Measurements from ENCODE around the gene CD300E.
A peak's percentile ranks its signal among the peaks of the same experiment; 100 is the strongest.
"Not testable (repeated sequence)": the region's sequence is repeated elsewhere in the genome, so short reads cannot be mapped to it uniquely, and the experiment has no call there.

CD300E gene

DNA sequence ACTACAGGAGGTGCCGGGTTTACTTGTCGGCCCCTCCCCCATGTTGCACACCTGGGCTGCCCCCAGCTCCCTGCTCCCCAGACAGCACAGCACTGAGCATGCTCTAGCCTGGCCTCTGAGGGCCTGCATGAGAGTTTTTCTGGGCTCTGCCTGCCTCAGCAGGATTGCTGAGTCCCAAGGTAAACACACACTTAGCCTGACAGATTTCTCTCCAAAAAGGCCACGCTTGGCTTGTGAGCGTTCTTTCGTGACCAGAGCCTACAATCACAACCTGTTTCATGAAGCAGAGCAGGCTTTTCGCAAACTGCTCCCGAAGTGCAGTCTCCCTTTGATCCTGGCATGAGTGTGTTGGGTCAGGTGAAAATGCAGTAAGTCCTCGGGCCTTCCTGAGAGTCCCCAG is 9.8 kb upstream of the CD300E start:
- no peak for DNase-seq

DNA sequence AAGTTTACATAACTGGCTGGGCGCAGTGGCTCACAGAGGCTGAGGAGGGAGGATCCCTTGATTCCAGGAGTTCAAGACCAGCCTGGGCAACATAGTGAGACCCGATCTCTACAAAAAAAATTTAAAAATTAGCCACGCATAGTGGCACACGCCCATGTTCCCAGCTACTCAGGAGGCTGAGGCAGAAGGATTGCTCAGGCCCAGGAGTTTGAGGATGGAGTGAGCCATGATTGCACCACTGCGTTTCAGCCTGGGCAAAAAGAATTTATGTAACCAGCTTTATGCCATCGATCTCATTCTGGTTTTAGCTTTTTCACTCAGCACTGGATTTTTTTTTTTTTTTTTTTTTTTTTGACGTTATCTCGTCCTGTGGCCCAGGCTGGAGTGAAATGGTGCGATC is 9.1 kb upstream of the CD300E start:
- DNase-seq, result no peak

- DNase-seq, result peak; percentile 3
Observed at GRCh38 chr17:74631468-74632450, 8.2 kb upstream of the CD300E start.

DNA sequence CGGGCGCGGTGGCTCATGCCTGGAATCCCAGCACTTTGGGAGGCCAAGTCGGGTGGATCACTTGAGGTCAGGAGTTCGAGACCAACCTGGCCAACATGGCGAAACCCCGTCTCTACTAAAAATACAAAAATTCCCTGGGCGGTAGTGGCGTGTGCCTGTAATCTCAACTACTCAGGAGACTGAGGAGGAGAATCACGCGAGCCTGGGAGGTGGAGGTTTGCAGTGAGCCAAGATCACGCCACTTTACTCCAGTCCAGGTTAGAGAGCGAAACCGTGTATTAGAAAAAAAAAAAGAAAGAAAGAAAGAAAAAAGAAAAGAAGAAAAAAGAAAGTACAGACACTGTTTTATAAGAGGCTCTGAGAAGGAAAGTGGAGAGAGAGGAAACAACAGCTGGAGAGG is 6.7 kb upstream of the CD300E start:
- not testable (repeated sequence) for DNase-seq

DNA sequence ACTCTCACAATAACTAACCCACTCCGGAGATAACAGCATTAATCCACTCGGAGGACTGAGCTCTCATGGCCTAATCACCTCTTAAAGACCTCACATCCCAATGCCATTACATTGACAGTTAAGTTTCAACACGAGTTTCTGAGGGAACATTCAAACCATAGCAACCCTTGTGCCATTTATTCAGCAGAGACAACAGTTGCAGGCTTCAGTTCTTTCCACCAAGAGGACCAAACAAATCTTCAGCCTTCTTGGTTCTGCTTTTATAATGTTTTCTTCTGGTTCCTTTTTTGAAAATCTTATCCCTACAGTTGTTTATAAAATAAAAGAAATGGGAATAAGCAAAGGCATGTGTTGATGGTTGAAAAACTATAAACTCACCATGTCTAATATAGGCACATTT is 2.1 kb upstream of the CD300E start:
- no peak for DNase-seq

DNA sequence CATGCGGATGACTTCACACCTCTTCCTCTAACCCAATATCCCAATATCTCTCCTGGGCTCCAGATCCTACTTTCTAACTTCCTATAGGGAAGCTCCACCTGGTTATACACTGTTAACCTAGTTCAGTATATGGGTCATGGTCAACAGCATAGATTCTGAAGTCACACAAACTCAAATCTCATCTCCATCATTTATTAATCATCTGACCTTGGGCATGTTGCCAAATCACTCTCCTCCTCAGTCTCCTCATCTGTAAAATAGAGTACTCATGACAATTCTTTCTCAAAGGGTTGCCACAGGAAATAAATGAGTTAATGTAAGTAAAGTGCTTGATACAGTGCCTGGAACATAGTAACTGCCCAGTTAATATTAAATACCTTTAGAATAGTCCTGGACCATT is 593 bp upstream of the CD300E start:
- no peak for DNase-seq

- no peak for DNase-seq
Observed at GRCh38 chr17:74619077-74619673, 4.4 kb downstream of the CD300E start.

- DNase-seq, result no peak
Observed at GRCh38 chr17:74618451-74618850, 5.1 kb downstream of the CD300E start.

- no peak for DNase-seq
Observed at GRCh38 chr17:74616696-74617095, 6.8 kb downstream of the CD300E start.

- DNase-seq, result no peak
Observed at GRCh38 chr17:74612046-74612445, 11.5 kb downstream of the CD300E start.

- no peak for DNase-seq
Observed at GRCh38 chr17:74610108-74610507, 13.4 kb downstream of the CD300E start.

DNA sequence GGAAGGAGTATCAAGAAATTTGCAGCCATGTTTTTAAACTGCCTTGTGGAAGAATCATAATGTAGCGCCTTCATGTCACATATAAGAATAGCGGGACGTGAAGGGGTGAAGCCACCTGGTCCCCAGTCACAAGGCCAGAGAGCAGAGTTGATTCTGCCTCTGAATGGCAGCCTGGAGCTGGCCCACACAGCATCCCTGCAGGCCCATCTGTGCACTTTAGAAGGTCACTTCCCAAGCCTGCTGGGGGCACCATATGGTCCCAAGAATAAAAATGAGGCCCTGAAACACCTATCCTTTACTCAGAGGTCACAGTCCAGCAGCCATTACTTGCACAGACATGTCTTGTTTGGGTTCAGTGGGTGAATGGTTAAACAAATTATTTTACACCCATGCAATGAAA is 15.0 kb downstream of the CD300E start:
- no peak for DNase-seq

GRCh38 chr17:74607221-74607620 is 16.3 kb downstream of the CD300E start:
- DNase-seq, result no peak

- DNase-seq, result no peak
Observed at GRCh38 chr17:74606050-74606449, 17.5 kb downstream of the CD300E start.

DNA sequence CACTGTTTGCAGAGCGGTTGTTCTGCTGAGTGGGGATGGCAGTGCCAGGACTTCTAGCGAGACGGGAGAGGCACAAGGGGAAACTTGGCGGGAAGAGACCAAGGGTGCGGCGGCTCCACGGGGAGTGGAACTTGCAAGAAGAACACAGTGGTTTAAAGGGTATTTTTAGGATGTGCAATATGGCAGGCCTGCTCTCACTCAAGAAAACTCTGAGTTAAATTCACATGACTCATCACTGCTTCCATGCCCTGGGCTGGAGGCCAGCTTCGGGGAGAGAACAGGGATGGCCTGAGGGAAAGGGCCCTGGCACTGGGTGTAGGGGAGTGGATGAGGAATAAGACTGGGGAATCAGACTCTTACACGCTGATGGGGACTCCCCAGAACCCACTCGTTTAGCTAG is 18.2 kb downstream of the CD300E start:
- no peak for DNase-seq

GRCh38 chr17:74604761-74605160 is 18.8 kb downstream of the CD300E start:
- no peak for DNase-seq

GRCh38 chr17:74604200-74604599 is 19.3 kb downstream of the CD300E start:
- no peak for DNase-seq

DNA sequence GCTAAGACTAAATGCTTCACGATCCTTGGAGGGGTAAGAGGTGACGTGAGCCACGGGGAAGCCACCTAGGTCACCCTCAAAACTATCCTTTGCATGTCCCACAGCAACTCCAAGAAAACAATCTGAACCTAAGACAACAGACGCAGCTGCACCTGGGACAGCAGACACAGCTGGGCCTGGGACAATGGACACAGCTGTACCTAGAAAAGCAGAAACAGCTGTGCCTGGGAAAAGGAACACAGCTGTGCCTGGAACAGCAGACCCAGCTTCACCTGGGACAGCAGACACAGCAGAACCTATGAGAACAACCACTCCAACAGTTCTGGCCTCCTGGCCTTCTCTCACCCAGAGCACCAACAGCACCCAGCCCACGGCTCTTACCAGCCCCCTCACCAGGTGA is 19.8 kb downstream of the CD300E start:
- DNase-seq, result no peak

- no peak for DNase-seq
Observed at GRCh38 chr17:74603037-74603635, 20.4 kb downstream of the CD300E start.

DNA sequence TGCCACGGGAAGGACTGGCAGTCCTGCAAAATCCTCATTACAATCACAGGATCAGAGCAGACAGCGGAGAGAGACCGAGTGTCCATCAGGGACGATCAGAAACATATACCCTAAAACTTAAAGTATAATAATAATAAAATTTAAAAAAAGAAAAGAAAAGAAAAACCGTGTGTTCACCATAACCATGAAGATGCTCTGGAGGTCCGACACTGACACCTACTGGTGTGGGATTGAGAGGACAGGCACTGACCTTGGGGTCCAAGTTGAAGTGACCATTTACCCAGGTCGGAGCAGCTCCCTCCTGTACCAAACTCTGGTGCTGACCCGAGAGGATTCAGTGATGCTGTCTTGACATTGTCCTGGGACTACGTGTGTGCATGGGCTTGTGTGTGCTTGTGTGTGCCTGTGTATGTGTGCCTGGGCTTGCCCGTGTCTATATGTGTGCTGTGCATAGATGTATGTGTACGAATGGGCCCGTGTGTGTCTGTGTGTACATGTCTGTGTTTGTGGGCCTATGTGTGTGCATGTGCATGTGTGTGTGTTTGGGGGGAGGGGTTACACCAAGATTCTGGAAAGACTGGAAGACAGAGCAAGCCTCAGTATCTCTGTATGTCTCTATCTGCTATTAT is 21.5 kb downstream of the CD300E start:
- peak; percentile 33 for DNase-seq

GRCh38 chr17:74599448-74599939 is 24.0 kb downstream of the CD300E start:
- no peak for DNase-seq

DNA sequence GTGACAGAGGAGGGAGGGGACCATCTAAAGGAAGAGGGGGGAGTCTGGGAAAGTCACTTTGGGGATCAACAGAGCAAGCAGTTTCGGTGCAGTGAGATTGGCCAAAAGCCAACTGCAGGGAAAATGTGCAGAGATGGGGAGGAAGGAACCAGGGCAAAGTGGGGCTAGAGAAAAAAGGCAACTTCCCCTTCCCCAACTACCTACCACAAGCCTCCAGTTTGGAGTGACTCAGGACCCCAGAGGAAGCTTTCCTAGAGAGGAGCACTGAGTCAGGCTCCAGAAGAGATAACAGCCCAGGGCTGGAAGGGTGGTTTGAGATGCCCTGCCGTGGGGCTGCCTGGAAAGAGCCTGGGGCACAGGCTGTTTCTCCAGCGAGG is 24.5 kb downstream of the CD300E start:
- no peak for DNase-seq

GRCh38 chr17:74598346-74599022 is 25.1 kb downstream of the CD300E start:
- DNase-seq, result no peak

Data from SHP77 treated with DMSO at 0.1 percent for 48 hours (cell line).